ENCODE measurements around the gene SMC5. TPM values are rescaled to one million over a fixed set of nuclear protein-coding genes. Genes with fewer than 3 reads are reported as not detected.
A peak's percentile ranks its signal among the peaks of the same experiment; 100 is the strongest.

Gene SMC5
- polyA plus RNA-seq (2012; ENCODE audit: insufficient read depth, insufficient read length, low read depth) = 6.9 TPM

DNA sequence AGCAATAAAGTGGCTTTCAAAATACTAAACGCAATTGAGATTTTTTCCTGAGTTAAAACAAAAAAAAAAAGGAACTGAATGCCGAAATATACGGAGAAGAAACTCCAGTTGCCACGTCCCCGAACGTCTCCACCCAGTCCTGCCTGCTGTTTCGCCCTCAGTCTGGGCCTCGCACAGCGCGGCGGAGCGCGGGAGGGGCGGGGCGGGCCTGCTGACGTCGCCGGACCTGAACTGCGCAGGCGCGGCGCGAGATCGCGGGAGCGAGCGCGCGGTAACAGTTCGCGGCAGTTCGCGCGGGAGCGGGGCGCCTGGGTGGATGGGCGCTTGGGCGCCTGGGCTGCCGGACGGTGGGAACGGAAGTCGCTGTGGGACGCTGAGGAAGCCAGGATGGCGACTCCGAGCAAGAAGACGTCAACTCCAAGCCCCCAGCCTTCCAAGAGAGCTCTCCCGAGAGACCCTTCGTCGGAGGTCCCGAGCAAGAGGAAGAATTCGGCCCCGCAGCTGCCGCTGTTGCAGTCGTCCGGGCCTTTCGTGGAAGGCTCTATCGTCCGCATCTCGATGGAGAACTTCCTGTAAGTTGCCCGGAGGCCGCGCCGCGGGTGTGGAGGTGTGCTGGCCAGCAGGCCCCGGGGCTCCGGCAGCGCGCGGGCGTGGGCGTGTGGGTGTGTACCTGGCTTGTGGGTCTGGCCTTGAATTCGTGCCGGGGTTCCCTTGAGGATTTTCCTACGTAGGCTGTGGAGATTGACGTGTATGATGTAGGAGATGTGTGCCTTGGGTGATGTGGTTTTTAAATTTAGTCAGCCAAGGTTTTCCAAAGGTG is at the start of gene SMC5:
Gene SMC5 (plus strand): TSS at position 287 of the 820 bp plus-strand sequence. CDS start 101 bp downstream, at position 388.
- peak; percentile 93 for DNase-seq
- no peaks in the 10 kb centered on the region for H3K4me1 ChIP-seq

DNA sequence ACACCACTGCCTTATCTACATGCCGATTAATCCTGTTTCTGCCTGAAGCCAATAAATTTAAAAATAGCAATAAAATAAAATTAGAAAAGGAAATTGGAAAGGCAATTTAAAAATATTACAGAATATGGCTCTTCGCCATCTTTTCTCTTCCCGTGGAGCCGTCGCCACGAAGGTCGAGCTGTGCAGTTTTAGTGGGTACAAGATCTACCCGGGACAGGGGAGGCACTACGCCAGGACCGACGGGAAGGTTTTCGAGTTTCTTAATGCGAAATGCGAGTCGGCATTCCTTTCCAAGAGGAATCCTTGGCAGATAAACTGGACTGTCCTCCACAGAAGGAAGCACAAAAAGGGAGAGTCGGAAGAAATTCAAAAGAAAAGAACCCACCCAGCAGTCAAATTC is 41.7 kb upstream of the SMC5 start:
- Histone ChIP-seq H3K36me3 (no peaks in the 10 kb centered on the region), H3K27me3 (no peaks in the 10 kb centered on the region), H3K4me1 (no peaks in the 10 kb centered on the region), H3K9me3 (no peaks in the 10 kb centered on the region), H3K4me3 (ENCODE audit: low read depth, low read length) (no peak overlapping the region)
- DNase-seq = no peak
- no peak for TF ChIP-seq CTCF (IDR thresholded peaks at IDR 0.05; ENCODE audit: low read depth, low read length)

More for the DNA sequence above, at the start of gene SMC5:
- TF ChIP-seq CTCF (IDR thresholded peaks at IDR 0.05; ENCODE audit: low read depth, low read length) = no peak
- peak within 1 kb of the TSS; percentile 78 for H3K4me3 ChIP-seq (ENCODE audit: low read depth, low read length)
- peaks cover 20% of the 10 kb centered on the region for H3K36me3 ChIP-seq
- no peaks in the 10 kb centered on the region for H3K9me3 ChIP-seq
- no peaks in the 10 kb centered on the region for H3K27me3 ChIP-seq

DNA sequence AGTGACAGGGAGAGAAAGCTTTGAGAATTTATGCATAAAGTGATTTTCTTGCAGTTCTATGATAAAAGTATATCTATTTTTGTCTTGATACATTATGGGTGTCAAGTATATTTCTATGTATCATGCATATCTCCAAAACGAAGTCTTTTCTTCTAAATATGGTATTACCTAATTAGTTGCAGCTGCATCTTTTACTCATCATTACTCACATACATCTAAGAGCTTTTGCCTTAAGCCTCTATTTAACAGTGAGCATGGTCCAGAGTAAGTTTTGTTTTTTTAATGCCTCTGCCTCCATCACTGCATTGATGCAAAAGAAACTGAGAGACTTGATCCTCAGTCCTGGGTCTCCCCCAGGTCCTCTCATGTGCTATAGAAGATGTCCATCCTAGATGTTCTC is 40.0 kb upstream of the SMC5 start:
- no peaks in the 10 kb centered on the region for H3K9me3 ChIP-seq
- H3K36me3 ChIP-seq = no peaks in the 10 kb centered on the region
- no peak for TF ChIP-seq CTCF (IDR thresholded peaks at IDR 0.05; ENCODE audit: low read depth, low read length)
- no peaks in the 10 kb centered on the region for H3K27me3 ChIP-seq
- no peaks in the 10 kb centered on the region for H3K4me1 ChIP-seq
- DNase-seq = no peak
- no peak overlapping the region for H3K4me3 ChIP-seq (ENCODE audit: low read depth, low read length)

DNA sequence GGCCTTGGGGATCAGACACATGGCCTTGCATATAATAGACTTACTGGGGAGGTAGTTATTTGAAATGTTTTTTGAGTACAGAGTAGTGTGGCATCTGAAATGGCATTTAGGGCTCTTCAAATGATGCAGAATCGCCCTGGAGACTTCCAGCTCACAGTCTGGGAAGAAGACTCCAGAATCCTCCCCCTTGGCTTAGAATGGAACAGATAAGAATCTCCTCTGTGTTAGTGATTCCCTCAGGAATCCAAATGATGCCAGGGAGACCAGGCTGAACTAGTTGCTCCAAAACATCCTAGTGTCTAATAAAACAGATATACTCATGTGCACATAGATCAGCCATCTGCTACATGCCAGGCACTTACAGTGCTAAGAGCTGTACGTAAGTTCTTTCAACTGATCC is 38.6 kb upstream of the SMC5 start:
- no peak overlapping the region for H3K4me3 ChIP-seq (ENCODE audit: low read depth, low read length)
- TF ChIP-seq CTCF (IDR thresholded peaks at IDR 0.05; ENCODE audit: low read depth, low read length) = no peak
- DNase-seq = no peak
- H3K27me3 ChIP-seq = no peaks in the 10 kb centered on the region
- no peaks in the 10 kb centered on the region for H3K9me3 ChIP-seq
- no peaks in the 10 kb centered on the region for H3K36me3 ChIP-seq
- H3K4me1 ChIP-seq = no peaks in the 10 kb centered on the region

DNA sequence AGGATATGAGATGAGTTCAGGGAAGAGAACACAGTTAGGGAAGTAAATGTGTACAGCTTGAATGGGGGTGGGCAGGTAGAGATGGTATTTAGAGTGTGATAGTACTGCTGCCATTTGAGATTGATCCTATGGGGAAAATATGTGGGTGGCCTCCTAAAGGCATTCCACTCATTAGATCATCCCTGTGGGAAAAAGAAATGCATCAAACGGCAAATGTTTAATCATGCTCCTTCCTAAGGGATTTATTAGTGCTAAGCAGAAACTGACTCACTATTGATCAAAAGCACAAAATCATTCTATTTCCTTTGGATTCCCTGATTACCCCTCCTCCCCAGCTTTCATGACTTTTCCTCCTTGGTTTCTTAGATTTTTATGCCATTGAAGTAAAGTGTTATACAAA is 36.4 kb upstream of the SMC5 start:
- no peaks in the 10 kb centered on the region for H3K36me3 ChIP-seq
- H3K4me1 ChIP-seq = no peaks in the 10 kb centered on the region
- H3K4me3 ChIP-seq (ENCODE audit: low read depth, low read length) = no peak overlapping the region
- no peak for DNase-seq
- H3K27me3 ChIP-seq = no peaks in the 10 kb centered on the region
- H3K9me3 ChIP-seq = no peaks in the 10 kb centered on the region
- TF ChIP-seq CTCF (IDR thresholded peaks at IDR 0.05; ENCODE audit: low read depth, low read length) = no peak

DNA sequence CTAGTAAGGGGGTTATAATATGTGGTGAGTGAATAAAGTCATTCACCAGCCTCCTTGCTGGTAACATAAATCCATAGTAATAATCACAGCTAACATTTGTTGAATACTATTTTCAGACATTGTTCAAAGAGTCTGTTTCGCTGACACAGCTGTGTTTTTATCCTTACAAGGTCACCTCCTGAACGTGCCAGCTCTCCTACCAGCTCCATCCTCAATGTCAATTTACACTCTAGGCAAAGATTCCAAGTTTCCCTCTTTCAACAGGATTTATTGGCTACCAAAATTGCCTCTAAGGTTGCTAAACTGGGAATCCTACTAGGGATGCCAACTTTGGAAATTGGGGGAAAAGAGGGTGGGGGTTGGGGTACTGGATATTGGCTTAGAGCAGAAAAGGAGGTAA is 30.7 kb upstream of the SMC5 start:
- Histone ChIP-seq H3K36me3 (no peaks in the 10 kb centered on the region), H3K4me1 (no peaks in the 10 kb centered on the region), H3K4me3 (ENCODE audit: low read depth, low read length) (no peak overlapping the region), H3K9me3 (no peaks in the 10 kb centered on the region), H3K27me3 (peaks cover 3% of the 10 kb centered on the region; the same call in 1 of the 2 replicates)
- no peak for TF ChIP-seq CTCF (IDR thresholded peaks at IDR 0.05; ENCODE audit: low read depth, low read length)
- no peak for DNase-seq
